NCI-H2029 treated with DMSO at 0.1 percent for 48 hours (cell line): ENCODE data around the gene RIN3.

Source experiments
- DNase-seq: peaks from one replicate; lab custom pipeline; 2025; lab: John Stamatoyannopoulos, UW

Gene RIN3

DNA sequence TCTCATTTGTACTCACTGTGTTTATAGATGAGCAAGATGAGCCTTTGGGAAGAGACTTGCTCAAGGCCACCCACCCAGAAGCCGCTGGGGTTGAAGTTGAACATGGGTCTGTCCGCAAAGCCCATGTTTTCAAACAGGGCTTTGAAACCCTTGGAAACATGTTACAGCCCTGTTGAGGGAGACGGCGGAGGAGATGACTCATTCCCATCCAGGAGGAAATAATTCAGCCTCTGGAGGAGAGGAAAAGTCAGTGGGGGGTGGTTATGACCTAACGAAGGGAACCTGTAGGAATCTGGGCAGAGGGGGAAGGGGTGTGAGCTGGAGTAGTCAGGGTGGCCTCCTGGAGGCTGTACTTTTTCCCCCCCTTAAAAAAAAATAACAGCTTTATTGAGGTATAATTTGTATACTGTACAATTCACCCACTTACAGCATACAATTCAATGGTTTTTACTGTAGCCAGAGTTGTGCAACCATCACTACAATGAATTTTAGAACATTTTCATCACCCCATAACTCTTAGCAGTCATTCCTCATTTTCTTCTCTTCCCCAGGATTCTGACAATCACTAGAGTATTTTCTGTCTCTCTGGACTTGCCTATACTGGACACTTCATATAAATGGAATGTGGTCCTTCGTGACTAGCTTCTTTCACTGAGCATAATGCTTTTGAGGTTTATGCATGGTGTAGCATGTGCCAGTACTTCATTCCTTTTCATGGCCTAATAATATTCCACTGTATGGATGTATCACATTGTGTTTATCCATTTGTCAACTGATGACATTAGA, 1.9 kb upstream of the RIN3 start:
- no peak for DNase-seq

- no peak for DNase-seq
Measured at GRCh38 chr14:92512807-92513203, 776 bp upstream of the RIN3 start.

DNA sequence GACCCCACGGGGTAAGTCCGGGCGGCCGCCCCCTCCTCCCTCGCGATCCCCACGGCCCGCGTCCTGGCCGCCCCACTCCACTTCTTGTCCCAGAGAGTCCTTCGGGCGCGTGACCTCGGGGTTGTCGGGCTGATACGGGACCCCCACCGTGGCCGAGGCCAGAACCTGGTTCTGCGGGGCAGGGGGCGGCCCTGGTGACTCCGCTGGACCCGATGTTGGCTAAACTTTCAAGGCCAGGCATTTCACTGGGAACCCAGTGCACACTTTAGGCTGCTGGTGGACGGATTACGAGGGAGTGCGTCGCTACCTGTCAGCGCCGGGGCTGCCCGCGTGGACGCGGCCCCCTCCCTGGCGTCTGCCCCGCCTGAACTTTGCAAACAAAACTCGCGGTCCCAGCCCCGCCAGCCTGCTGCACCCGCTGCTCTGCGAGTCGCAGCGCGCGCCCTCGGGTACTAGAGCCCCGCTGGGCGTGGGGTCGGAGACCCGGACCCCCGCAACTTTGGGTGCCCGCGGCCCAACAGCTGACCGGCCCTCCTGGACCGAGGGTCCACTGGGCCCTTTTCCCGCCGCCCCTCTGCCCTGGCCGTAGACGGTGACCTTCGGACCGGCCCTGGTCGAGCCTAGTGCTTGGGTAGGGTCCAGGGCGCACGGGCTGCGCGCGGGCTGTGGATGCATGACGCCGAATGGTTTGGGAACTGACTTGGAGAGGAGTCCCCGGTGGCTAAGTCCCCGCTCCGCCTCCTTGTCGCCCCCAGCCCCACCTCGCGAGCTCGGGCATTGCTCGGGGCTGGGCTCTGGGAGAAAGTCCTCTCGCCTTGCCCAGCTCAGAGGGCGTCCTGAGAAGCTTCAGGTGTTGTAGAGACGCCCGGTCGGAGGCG, 624 bp downstream of the RIN3 start:
- no peak for DNase-seq

DNA sequence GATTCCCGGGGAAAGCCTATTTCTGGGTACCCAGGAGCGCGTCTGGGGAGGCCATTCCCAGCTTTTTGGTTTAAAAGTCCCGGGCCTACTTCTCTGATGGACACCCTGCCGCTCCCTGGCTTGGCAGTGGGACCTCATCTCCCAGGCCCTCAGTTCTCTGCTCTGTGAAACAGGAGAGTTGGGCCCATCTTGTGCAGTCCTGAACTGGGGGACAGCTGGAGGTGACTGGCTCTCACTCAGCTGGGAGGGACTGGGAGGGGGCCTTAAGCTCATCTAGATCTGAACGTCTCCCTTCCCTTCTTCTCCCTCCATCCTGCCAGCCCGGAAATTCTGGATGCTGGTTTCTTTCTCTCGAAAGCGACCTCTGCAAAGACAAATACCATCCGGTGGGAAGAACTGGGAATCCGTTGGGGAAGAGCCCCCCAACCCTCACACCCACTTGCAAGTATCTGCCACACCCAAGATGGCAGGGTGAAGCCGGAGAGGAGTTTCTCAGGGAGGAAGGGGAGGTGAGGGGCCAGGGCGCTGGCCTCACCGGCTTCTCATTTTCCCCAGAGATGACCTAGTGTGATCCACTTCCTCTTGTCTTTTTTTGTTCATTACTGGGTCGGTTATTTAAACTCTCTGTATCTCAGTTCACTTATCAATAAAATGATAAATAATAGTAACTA, 1.4 kb downstream of the RIN3 start:
- DNase-seq, result no peak

DNA sequence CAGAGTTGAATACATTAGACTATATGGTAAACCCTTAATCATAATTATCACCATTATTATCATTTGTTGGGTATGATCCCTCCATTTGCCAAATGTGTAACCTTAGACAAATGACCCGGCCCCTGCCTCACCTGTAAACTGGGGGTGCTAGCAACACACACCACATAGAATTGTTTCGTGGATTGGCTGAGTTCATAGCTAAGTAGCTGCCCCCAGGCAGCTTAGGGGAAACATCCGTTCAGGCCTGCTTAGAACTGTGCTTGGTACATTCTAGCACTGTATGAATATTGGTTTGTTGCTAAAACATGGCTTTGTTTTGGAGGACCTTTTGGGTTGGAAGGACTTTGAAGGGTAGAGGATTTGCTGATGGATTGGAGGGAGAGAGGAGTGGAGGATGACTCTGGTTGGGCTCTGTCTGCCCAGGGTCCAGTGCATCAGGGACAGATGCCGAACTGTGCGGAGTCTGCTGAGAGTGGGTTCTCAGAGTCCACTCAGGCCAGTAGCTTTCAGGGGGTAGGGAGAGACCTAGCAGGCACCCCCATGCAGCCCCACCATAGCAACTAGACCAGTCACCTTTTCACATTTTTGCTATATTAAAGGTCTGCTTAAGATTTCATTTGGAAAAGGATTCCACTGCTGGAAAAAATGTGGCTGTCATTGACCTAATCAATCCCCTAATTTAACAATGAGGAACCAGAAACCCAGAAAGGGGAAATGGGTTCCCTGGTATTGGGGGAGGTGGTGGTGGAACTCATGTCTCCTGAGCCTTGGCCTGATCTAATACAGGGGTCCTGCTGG, 2.2 kb downstream of the RIN3 start:
- DNase-seq, result no peak

DNA sequence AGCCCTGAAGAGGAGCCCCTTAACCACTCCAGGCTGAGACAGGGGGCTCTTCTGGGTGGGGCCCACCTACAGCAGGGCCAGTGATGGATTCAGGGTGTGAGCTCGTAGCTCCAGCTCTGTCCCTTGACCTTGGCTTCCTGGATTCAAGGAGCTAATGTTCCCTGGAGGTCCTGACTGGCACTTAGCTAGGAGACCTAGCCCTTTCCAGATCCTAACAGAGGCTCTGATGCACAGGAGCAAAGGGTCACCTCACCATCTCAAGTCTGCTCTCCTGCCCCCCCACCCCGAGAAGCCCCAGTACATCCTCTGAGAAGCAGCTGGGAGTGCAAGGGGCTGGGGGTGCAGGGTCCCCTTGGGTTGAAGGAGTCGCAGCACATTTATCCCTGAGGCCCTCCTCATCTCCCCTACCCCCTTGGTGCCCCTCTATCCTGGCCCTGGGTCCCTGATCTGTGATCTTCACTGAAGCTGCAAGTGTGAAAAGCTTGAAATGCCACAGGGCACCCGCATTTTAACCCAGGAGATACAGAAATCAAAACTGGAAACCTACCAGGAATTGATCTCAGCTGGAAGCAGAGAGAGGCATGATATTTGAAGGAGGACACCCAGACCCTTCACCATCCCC, 2.9 kb downstream of the RIN3 start:
- no peak for DNase-seq

- no peak for DNase-seq
Measured at GRCh38 chr14:92516966-92517506, 3.5 kb downstream of the RIN3 start.

DNA sequence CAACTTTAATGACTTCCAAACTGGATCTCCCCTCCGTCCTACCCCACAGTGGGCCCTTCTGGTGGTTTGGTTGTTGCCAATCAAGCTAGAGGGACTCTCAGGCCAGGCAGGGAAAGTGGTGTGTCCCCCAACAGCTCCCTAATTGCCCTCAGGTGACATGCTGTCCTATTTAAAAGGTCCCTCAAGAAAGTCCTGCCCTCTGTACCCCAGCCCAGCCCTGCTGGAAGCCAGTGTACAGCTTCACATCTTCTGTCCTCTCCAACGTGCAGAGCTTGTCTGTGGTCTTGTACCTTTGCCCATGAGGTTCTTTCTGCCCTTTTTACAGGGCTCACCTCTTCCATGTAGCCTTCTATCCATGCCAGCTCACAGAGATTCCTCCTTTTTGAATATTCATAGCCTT, 4.2 kb downstream of the RIN3 start:
- no peak for DNase-seq

GRCh38 chr14:92519246-92520101, 5.9 kb downstream of the RIN3 start:
- DNase-seq, result no peak

DNA sequence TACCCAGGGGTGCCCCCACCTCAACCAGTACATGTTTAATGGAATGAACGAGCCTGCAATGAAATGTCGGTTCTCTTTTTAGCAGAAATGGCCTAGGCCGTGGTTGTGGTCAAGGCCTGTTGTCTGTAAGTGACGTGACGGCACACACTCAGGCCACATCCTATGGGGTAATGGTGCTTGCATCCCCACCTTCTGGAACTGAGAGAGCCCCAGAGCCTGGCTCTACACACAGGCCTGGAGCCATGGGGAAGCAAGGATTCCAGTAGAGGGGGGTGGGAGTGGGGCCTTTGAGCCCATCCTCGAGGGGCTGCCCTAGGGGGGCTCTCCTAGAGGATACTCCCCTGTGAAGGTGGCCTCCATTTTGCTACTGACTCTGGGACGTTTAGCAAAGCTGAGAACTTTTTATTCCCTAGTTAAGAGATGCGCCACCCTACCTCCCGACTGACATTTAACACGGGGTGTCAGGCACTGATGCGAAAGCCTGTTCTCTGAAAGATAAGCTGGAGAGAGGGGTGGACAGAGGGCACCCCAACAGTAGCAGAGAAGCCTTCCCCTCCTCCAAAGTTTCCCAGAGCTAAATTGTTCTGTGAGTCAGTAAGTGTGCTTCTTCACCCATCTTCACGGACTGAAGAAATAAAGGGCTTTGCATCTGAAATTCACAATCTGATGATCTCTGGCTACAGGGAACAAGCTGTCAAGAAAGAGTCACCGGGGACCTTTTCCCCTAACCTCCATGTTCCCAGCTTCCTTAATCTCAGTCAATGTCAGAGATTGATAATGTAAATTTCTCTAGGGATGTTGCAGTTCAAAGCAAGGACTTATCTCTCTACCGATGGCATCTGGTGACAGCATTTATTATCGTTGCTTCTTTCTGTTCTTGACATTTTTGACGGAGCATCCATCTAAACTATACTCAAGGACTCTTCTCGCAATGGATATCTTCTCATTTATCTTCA, 6.8 kb downstream of the RIN3 start:
- DNase-seq, result no peak

DNA sequence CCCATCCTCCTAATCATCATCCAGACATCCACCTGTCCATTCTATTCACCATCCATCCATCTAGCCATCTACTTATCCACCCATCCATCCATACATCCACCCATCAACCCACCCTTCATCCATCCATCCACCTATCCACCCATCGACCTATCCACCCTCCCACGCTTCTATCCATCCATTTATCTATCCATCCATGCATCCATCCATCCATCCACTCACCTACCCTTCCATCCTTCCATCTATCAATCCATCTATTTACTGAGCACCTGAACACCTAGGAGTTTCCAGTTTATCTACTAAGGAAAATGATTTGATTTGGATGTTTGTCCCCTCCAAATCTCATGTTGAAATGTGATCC, 7.5 kb downstream of the RIN3 start:
- no peak for DNase-seq

GRCh38 chr14:92523752-92524151, 10.2 kb downstream of the RIN3 start:
- DNase-seq, result no peak

- DNase-seq, result no peak
Measured at GRCh38 chr14:92524602-92525185, 11.1 kb downstream of the RIN3 start.

- peak; percentile 41 for DNase-seq
Measured at GRCh38 chr14:92525322-92526095, 11.9 kb downstream of the RIN3 start.

DNA sequence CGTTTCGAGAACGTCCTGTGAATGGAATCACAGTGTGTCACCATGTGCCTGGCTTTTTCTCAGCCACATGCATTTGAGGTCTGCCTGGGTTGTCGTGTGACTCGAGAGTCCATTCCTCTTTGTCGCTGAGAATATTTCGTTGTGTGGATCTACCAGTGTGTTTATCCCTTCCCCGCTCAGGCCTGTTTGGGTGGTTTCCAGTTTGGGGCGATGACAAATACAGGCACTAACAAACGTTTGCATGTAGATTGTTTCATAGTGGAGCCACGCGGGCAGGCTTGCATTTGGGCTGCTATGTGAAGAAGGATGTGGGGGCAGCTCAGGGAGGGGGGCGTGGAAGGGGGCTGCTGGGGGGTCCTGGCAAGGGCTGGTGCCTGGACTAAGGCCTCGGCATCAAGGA, 14.1 kb downstream of the RIN3 start:
- no peak for DNase-seq

DNA sequence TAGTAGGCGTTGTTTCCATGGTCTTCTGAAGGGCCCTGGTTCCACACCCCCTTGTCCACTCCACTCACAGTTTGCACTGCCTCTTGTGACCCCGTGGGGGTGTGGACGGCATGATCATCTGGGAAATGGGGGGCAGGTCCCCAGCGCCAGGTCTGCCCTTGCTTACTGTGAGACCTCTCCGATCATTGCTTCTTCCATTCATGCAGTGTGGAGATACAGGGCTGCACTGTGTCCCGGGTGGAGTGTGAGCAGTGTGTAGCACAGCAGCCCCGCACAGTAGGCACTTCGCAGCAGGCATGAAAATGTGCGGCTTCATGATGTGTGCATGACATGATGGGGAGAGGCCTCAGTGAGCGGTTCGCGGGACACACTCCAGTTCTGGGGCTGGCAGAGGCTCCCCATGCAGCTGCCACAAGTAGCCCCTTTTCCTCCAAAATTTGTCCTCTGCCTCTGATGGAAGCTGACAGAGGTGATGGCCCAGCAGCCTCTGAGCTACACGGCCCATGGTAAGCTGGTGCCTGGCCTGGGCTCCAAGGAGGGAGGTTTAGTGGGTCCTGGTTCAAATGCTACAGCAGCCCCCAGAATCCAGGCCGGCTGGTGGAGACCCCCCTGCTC, 15.0 kb downstream of the RIN3 start:
- DNase-seq, result no peak

DNA sequence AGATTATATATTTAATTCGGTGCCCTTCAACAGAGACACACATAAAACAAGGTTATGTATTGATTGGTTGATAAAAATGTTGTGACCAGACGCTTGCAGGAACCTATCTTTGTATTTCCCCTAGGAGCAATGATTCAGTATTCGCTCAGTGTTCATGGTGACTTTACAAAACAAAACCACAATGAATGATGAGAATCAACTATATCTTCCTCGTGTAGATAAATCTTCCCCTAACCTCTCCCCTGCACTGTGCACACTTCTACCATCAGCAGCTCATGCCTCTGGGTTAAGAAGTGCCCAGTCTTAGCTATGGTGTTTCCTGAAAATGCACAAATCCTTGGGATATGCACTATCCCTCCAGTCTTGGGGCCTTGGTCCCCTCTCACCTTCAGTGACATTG, 16.3 kb downstream of the RIN3 start:
- no peak for DNase-seq
